ENCODE measurements around the gene FARP1.

DNA sequence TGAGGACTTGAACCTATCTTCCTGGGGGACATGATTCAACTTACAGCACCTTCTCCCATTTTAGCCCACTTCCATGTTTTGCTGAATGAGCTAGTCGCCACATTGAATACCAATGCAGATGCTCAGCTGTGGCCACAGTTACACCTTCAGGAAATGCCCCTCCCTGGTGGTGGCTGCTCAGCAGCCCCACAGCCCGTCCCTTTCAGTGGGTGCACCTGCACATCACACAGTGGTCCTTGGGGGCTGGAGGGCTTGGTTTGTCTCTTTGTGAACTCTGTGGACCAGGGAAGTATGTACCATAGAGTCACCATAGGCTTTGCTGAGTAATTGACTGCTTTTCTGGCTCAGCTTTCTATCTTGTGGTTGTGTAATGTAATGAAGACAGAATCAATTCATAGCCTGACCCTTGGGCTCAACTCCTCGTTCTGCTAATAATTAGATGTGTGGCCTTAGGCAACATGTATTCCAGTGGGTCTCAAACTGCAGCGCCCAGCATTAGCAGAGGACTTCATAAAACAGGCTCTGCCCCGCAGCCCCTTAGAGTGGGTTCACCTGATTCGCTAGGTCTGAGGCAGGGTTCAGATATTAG lies 48.1 kb upstream of the FARP1 start:
- TF ChIP-seq, protein P1, sequence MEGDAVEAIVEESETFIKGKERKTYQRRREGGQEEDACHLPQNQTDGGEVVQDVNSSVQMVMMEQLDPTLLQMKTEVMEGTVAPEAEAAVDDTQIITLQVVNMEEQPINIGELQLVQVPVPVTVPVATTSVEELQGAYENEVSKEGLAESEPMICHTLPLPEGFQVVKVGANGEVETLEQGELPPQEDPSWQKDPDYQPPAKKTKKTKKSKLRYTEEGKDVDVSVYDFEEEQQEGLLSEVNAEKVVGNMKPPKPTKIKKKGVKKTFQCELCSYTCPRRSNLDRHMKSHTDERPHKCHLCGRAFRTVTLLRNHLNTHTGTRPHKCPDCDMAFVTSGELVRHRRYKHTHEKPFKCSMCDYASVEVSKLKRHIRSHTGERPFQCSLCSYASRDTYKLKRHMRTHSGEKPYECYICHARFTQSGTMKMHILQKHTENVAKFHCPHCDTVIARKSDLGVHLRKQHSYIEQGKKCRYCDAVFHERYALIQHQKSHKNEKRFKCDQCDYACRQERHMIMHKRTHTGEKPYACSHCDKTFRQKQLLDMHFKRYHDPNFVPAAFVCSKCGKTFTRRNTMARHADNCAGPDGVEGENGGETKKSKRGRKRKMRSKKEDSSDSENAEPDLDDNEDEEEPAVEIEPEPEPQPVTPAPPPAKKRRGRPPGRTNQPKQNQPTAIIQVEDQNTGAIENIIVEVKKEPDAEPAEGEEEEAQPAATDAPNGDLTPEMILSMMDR (conservative IDR thresholded peaks at IDR 0.05; ENCODE audit: low read length): no peak
- no peak for TF ChIP-seq EZH2phosphoT487 (IDR thresholded peaks at IDR 0.05; ENCODE audit: borderline replicate concordance, low read depth, low read length)
